Measurements from ENCODE around the gene TMEM80. TPM values are rescaled to one million over a fixed set of nuclear protein-coding genes. Genes with fewer than 3 reads are reported as not detected.

The TMEM80 gene
- total and polyA plus RNA-seq, 4 experiments from 2014 or later: 27.0 to 47.3 (median 38.6) TPM

DNA sequence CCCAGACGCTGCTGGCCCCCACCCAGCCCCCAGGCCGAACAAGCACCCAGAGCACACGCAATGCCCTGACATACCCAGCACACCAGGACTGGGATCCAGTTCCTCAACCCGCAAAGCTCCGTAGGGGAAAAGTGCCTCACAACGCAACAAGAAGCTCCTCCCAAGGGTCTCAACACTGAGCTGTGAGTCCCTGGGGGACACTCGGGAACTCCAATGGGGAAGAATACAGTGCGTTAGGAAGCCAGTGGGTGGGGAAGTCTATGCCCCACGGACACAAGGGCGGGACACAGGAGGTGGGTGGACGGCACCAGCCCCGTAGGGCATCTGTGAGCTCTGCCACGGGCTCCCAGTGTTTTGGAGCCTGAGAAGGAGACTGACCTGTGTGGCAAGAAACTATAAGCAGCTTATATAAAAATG lies 2.2 kb upstream of the TMEM80 start:
- Mint-ChIP-seq H3K36me3 (peaks cover 1 to 15% of the 10 kb centered on the region in 2 donors), H3K9me3 (no peaks in the 10 kb centered on the region), H3K27ac (peak overlapping the region; percentile 94 to 100 (median 98)), H3K4me3 (peak overlapping the region; percentile 77 to 93 (median 84)), H3K27me3 (no peaks in the 10 kb centered on the region), H3K4me1 (peaks cover 33 to 59% (median 48%) of the 10 kb centered on the region in 4 donors)
- Histone ChIP-seq H3K27ac (ENCODE audit: low read depth, low read length) (peak overlapping the region; percentile 33), H3K4me1 (ENCODE audit: insufficient read depth, low read length) (peaks cover 61% of the 10 kb centered on the region), H3K36me3 (ENCODE audit: insufficient read depth, low read length) (peaks cover 10% of the 10 kb centered on the region), H3K27me3 (ENCODE audit: insufficient read depth, low read length) (no peaks in the 10 kb centered on the region), H3K9me3 (ENCODE audit: control insufficient read depth in 1 of 2, low read length in 2 of 2) (no peaks in the 10 kb centered on the region), H3K4me3 (ENCODE audit: low read length in 2 of 2) (no peak overlapping the region)
- POLR2A ChIA-PET (ENCODE audit: partially characterized antibody): interaction anchor here (6.6 kb wide), 1 partner anchor 30 kb away, joined by 109 read pairs; no protein-coding TSS in a partner anchor
- peak in 2 of 5 donors; percentile 27 to 46 for DNase-seq
- intact Hi-C loops (cut with micrococcal nuclease): no loop called here
- CTCF ChIA-PET (ENCODE audit: partially characterized antibody): interaction anchor here (0.8 kb wide), 1 partner anchor 138 kb away, joined by 3 read pairs; no protein-coding TSS in a partner anchor

DNA sequence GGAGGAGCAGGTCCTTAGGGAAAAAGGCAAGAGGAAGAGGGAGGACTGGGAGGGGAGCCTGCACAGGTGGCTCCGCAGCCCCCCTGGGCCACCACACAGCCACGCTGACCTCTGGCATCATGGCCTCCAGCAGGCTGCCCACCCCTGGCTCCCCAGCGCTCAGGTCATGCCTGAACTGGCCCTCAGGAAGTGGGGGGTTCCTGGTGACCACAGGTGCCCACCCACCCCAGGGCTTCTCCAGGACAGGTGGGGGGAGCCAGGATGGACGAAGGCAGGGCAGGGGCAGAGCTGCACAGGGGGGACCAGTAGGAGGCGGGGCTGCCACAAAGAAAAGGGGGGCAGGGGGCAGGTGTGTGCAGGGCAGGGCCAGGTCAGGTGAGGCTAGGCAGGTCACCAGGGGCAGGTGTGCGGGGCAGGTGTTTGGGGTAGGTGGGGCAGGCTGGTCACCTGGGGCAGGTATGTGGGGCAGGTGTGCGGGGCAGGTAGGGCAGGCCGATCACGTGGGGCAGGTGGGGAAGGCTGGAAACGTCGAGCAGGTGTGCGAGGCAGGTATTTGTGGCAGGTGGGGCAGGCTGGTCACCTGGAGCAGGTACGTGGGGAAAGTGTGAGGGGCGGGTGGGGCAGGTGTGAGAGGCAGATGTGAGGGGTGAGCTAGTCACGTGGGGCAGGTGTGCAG lies 1.6 kb upstream of the TMEM80 start:
- ChIA-PET CTCF (ENCODE audit: partially characterized antibody) (interaction anchor here (0.8 to 5.4 kb wide), 3 partner anchors 28 to 139 kb away, joined by 3 to 50 read pairs (median 15); no protein-coding TSS in a partner anchor), POLR2A (ENCODE audit: partially characterized antibody) (interaction anchor here (0.9 to 6.6 kb wide), 10 partner anchors 11 to 253 kb away, joined by 3 to 109 read pairs (median 4); partner anchors contain the start of genes ANO9, EPS8L2, IRF7 and PHRF1)
- Mint-ChIP-seq H3K9me3 (no peaks in the 10 kb centered on the region), H3K4me3 (peak overlapping the region; percentile 77 to 93 (median 84)), H3K27ac (peak overlapping the region; percentile 94 to 100 (median 98)), H3K36me3 (peaks cover 0 to 16% of the 10 kb centered on the region in 2 donors), H3K27me3 (no peaks in the 10 kb centered on the region), H3K4me1 (peaks cover 33 to 59% (median 48%) of the 10 kb centered on the region in 4 donors)
- Histone ChIP-seq H3K27ac (ENCODE audit: low read depth, low read length) (peak overlapping the region; percentile 33), H3K4me3 (ENCODE audit: low read length in 2 of 2) (no peak overlapping the region), H3K4me1 (ENCODE audit: insufficient read depth, low read length) (peaks cover 61% of the 10 kb centered on the region), H3K9me3 (ENCODE audit: control insufficient read depth in 1 of 2, low read length in 2 of 2) (no peaks in the 10 kb centered on the region), H3K36me3 (ENCODE audit: insufficient read depth, low read length) (peaks cover 6% of the 10 kb centered on the region), H3K27me3 (ENCODE audit: insufficient read depth, low read length) (no peaks in the 10 kb centered on the region)
- peak in 1 of 5 donors; percentile 58 for DNase-seq
- intact Hi-C loops (cut with micrococcal nuclease): loop anchor here (2.0 kb wide), 1 partner anchor 187 kb away; the partner anchor contains the start of gene RNH1

DNA sequence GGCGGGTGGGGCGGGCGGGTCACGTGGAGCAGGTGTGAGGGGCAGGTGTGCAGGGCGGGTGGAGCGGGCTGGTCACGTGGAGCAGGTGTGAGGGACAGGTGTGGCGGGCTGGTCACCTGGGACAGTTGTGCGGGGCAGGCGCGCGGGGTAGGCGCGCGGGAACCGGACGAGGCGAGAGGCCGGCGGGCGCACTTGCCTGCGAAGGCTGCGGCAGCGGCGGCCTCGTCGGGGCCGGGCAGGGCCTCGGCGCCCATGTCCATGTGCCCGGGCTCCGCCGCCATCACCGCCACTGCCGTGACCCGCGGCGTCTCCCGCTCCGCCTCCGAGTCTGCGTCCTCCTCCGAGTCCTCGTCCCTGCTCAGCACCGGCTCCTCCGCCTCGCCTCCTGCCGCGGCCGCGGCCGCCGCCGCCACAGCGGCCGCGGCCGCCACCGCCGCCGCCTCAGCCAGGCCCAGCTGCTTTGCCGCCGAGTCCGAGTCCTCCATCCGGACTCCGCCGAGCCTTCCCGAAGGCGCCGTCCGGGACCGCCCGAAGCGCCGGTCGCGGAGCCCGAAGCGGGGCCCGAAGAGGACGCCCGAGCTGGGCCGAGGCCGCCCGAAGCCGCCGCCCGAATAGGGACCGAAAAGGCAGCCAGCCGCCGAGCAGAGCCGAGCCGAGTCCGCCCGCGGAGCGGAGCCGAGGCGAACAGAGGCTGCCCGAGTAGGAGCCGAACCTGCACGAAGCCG lies 891 bp upstream of the TMEM80 start, which contains the start of gene DEAF1:
Gene DEAF1, minus strand, starts transcription at position 660 of the 725 bp plus-strand sequence. Its CDS starts 175 bp downstream, at position 485.
- Histone ChIP-seq H3K27me3 (ENCODE audit: insufficient read depth, low read length) (no peaks in the 10 kb centered on the region), H3K4me1 (ENCODE audit: insufficient read depth, low read length) (peaks cover 61% of the 10 kb centered on the region), H3K36me3 (ENCODE audit: insufficient read depth, low read length) (peaks cover 2% of the 10 kb centered on the region), H3K4me3 (ENCODE audit: low read length in 2 of 2) (peak within 1 kb of the TSS; percentile 69 to 82), H3K9me3 (ENCODE audit: control insufficient read depth in 1 of 2, low read length in 2 of 2) (no peaks in the 10 kb centered on the region), H3K27ac (ENCODE audit: low read depth, low read length) (peak within 1 kb of the TSS; percentile 98)
- no peaks in the 10 kb centered on the region for H3K9me3 Mint-ChIP-seq
- no peaks in the 10 kb centered on the region for H3K27me3 Mint-ChIP-seq
- H3K27ac Mint-ChIP-seq: peak within 1 kb of the TSS; percentile 91 to 99 (median 95)
- peak within 1 kb of the TSS; percentile 87 to 90 (median 88) for H3K4me3 Mint-ChIP-seq
- intact Hi-C loops (cut with micrococcal nuclease): loop anchor here (1.0 to 5.0 kb wide), 6 partner anchors 79 to 693 kb away; partner anchors contain the start of genes BRSK2, IRF7, LRRC56 and RNH1
- POLR2A ChIA-PET (ENCODE audit: partially characterized antibody): interaction anchor here (0.7 to 6.6 kb wide), 20 partner anchors 11 to 487 kb away, joined by 3 to 109 read pairs (median 5); partner anchors contain the start of genes ANO9, BET1L, EPS8L2 and IRF7
- peaks cover 0 to 12% of the 10 kb centered on the region in 2 donors for H3K36me3 Mint-ChIP-seq
- DNase-seq: peak; percentile 98 to 100 (median 100)
- CTCF ChIA-PET (ENCODE audit: partially characterized antibody): interaction anchor here (1.0 to 5.4 kb wide), 7 partner anchors 14 to 140 kb away, joined by 3 to 50 read pairs (median 5); partner anchors contain the start of gene LMNTD2
- peaks cover 33 to 59% (median 48%) of the 10 kb centered on the region in 4 donors for H3K4me1 Mint-ChIP-seq

GRCh38 chr11:695288-695537 lies 403 bp upstream of the TMEM80 start:
- intact Hi-C loops (cut with micrococcal nuclease): loop anchor here (1.0 to 5.0 kb wide), 6 partner anchors 80 to 692 kb away; partner anchors contain the start of genes BRSK2, IRF7, LRRC56 and RNH1
- no peaks in the 10 kb centered on the region for H3K27me3 ChIP-seq (ENCODE audit: insufficient read depth, low read length)
- ChIA-PET CTCF (ENCODE audit: partially characterized antibody) (interaction anchor here (1.0 to 5.4 kb wide), 10 partner anchors 14 to 159 kb away, joined by 3 to 50 read pairs (median 4); partner anchors contain the start of genes HRAS and LMNTD2), POLR2A (ENCODE audit: partially characterized antibody) (interaction anchor here (0.7 to 6.6 kb wide), 24 partner anchors 10 to 487 kb away, joined by 3 to 109 read pairs (median 5); partner anchors contain the start of genes ANO9, BET1L, EPS8L2 and IRF7)
- no peak for DNase-seq
- H3K27ac Mint-ChIP-seq: peak overlapping the region; percentile 91 to 97 (median 95)
- no peaks in the 10 kb centered on the region for H3K9me3 Mint-ChIP-seq
- peak overlapping the region; percentile 82 to 90 (median 88) for H3K4me3 Mint-ChIP-seq
- H3K27ac ChIP-seq (ENCODE audit: low read depth, low read length): peak overlapping the region; percentile 98
- H3K4me1 Mint-ChIP-seq: peaks cover 33 to 59% (median 48%) of the 10 kb centered on the region in 4 donors
- H3K36me3 Mint-ChIP-seq: peaks cover 0 to 12% of the 10 kb centered on the region in 2 donors
- no peaks in the 10 kb centered on the region for H3K27me3 Mint-ChIP-seq
- H3K36me3 ChIP-seq (ENCODE audit: insufficient read depth, low read length): no peaks in the 10 kb centered on the region
- peak overlapping the region; percentile 69 to 82 for H3K4me3 ChIP-seq (ENCODE audit: low read length in 2 of 2)
- peaks cover 61% of the 10 kb centered on the region for H3K4me1 ChIP-seq (ENCODE audit: insufficient read depth, low read length)
- H3K9me3 ChIP-seq (ENCODE audit: control insufficient read depth in 1 of 2, low read length in 2 of 2): no peaks in the 10 kb centered on the region

DNA sequence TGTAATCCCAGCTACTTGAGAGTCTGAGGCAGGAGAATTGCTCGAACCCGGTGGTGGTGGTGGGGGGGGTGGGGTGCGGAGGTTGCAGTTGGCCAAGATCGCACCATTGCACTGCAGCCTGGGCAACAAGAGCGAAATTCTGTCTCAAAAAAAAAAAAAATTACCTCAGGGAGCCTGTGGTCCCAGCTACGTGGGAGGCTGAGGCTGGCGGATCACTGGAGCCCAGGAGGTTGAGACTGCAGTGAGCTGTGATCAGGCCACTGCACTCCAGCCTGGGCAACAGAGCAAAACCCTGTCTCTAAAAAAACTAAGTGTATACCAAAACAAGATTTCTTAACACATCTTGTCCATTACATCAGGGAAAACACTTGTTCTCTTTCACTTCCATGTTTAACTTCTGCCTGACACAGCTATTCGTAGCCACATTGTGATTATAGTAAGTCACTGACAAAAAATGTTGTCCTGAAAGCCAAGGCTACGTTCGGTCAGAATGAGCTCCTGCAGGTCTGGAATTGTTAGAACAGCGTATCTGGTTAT lies 1.4 kb downstream of the TMEM80 start:
- ChIA-PET POLR2A (ENCODE audit: partially characterized antibody) (interaction anchor here (0.8 to 6.6 kb wide), 10 partner anchors 8 to 143 kb away, joined by 3 to 109 read pairs (median 11); partner anchors contain the start of genes EPS8L2, PHRF1 and TALDO1), CTCF (ENCODE audit: partially characterized antibody) (interaction anchor here (0.8 to 5.4 kb wide), 8 partner anchors 22 to 142 kb away, joined by 3 to 50 read pairs (median 4); partner anchors contain the start of gene LMNTD2)
- DNase-seq: peak in 1 of 5 donors; percentile 13
- H3K36me3 Mint-ChIP-seq: peaks cover 0 to 21% of the 10 kb centered on the region in 2 donors
- H3K9me3 Mint-ChIP-seq: no peaks in the 10 kb centered on the region
- intact Hi-C loops (cut with micrococcal nuclease): loop anchor here (1.0 to 5.0 kb wide), 4 partner anchors 26 to 690 kb away; partner anchors contain the start of gene BRSK2
- Histone ChIP-seq H3K27me3 (ENCODE audit: insufficient read depth, low read length) (no peaks in the 10 kb centered on the region), H3K4me1 (ENCODE audit: insufficient read depth, low read length) (peaks cover 44% of the 10 kb centered on the region), H3K9me3 (ENCODE audit: control insufficient read depth in 1 of 2, low read length in 2 of 2) (no peaks in the 10 kb centered on the region), H3K36me3 (ENCODE audit: insufficient read depth, low read length) (no peaks in the 10 kb centered on the region), H3K4me3 (ENCODE audit: low read length in 2 of 2) (no peak overlapping the region), H3K27ac (ENCODE audit: low read depth, low read length) (no peak overlapping the region)
- peak overlapping the region; percentile 23 to 90 (median 50) for H3K4me3 Mint-ChIP-seq
- peak overlapping the region; percentile 48 to 96 (median 74) for H3K27ac Mint-ChIP-seq
- H3K4me1 Mint-ChIP-seq: peaks cover 23 to 46% (median 34%) of the 10 kb centered on the region in 4 donors
- H3K27me3 Mint-ChIP-seq: no peaks in the 10 kb centered on the region

DNA sequence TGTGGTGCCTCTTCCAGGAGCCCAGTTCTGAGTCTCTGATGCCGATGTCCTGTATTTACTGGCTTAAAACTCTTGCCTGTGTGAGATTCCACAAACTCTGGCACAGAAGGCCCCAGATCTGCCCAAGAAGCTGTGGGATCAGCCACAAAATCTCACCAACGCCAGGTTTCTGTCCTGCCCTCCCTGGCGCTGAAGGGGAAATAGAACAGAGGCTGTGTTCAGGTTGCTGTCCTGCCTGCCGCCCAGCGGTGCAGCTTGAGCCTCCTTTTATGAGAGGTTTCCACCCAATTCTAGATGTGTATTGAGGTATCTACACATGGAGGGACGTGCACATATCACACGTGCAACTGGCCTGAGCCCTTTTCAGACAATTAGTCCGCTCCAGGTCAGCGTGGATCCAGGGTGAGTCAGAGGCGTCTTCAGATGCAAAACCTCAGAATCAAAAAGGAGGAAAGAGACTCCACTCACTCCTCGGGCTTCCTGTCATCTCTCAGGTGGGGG lies 2.2 kb downstream of the TMEM80 start:
- no peaks in the 10 kb centered on the region for H3K27me3 Mint-ChIP-seq
- DNase-seq: peak in 1 of 5 donors; percentile 18
- Histone ChIP-seq H3K27ac (ENCODE audit: low read depth, low read length) (no peak overlapping the region), H3K9me3 (ENCODE audit: control insufficient read depth in 1 of 2, low read length in 2 of 2) (no peaks in the 10 kb centered on the region), H3K4me1 (ENCODE audit: insufficient read depth, low read length) (peaks cover 39% of the 10 kb centered on the region), H3K27me3 (ENCODE audit: insufficient read depth, low read length) (no peaks in the 10 kb centered on the region), H3K4me3 (ENCODE audit: low read length in 2 of 2) (no peak overlapping the region), H3K36me3 (ENCODE audit: insufficient read depth, low read length) (no peaks in the 10 kb centered on the region)
- peaks cover 0 to 19% of the 10 kb centered on the region in 2 donors for H3K36me3 Mint-ChIP-seq
- H3K4me1 Mint-ChIP-seq: peaks cover 19 to 37% (median 28%) of the 10 kb centered on the region in 4 donors
- CTCF ChIA-PET (ENCODE audit: partially characterized antibody): interaction anchor here (1.7 to 5.4 kb wide), 3 partner anchors 25 to 63 kb away, joined by 3 to 50 read pairs (median 30); no protein-coding TSS in a partner anchor
- peak overlapping the region in 7 of 8 donors; percentile 36 to 70 (median 53) for H3K4me3 Mint-ChIP-seq
- intact Hi-C loops (cut with micrococcal nuclease): loop anchor here (5.0 kb wide), 2 partner anchors 431 to 689 kb away; partner anchors contain the start of gene BRSK2
- POLR2A ChIA-PET (ENCODE audit: partially characterized antibody): interaction anchor here (1.8 to 6.6 kb wide), 3 partner anchors 26 to 122 kb away, joined by 5 to 109 read pairs (median 32); partner anchors contain the start of gene PHRF1
- peak overlapping the region; percentile 66 to 96 (median 85) for H3K27ac Mint-ChIP-seq
- H3K9me3 Mint-ChIP-seq: no peaks in the 10 kb centered on the region
